NCI-H1436 treated with DMSO at 0.1 percent for 48 hours (cell line): ENCODE measurements around the gene SERPINB2.

ENCODE experiments used
- DNase-seq: peaks from one replicate; lab custom pipeline; 2025; lab: John Stamatoyannopoulos, UW

Gene SERPINB2, protein sequence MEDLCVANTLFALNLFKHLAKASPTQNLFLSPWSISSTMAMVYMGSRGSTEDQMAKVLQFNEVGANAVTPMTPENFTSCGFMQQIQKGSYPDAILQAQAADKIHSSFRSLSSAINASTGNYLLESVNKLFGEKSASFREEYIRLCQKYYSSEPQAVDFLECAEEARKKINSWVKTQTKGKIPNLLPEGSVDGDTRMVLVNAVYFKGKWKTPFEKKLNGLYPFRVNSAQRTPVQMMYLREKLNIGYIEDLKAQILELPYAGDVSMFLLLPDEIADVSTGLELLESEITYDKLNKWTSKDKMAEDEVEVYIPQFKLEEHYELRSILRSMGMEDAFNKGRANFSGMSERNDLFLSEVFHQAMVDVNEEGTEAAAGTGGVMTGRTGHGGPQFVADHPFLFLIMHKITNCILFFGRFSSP

DNA sequence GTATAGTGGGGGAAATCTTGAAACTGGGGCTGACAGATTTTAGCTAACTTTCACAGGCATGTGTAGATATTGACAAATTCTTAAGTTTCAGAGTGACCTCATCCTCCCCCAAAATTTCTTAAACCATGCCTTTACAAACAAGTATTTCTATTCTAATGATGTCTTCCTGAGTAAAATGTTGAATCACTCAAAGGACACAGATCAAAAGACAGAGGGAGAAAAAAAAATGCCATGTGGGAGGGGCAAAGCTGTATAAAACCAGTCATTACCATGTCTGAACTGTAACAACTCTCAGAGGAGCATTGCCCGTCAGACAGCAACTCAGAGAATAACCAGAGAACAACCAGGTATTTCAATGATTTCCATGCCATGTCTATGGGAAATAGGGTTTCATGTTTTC, at the start of gene SERPINB2:
SERPINB2 (plus strand) TSS at position 282 of the 400 bp plus-strand sequence. CDS start 3,740 bp downstream, outside the sequence.
- no peak for DNase-seq

DNA sequence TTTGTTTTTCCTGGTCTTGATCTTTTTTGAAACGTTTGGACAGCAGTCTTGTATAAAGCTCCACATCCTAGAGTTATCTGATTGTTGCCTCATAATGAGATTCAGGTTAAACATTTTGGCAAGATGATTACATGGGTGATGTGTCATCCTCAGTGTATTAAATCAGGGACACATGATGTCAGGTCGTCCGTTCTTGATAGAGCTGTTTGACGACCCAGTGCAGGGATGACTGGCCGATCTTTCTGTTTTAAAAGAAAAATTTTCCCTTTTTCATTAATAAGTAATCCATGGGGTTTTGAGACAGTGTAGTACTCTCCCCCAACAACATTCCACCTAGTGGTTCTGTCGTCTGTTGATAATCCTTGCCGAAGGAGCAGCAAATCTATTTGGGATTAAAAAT, 44.5 kb upstream of the SERPINB2 start:
- no peak for DNase-seq

DNA sequence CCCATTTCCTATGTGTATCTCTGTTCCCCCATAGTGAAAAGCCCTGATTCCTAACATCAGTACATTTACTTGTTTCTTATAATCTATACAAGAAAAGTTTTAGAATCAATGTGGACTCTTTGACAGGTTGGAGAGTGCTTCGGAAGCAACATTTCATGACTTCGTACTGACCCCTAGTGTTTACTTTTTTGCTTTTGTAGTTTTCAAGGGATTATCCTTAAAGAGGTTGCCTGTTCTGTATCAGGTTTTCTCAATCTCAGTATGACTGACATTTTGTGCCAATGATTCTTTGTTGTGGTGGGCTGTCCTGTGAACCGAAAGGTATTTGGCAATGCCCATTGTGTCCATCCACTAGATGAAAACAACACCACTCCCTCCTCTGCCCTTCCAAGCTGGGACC, 43.3 kb upstream of the SERPINB2 start:
- no peak for DNase-seq

DNA sequence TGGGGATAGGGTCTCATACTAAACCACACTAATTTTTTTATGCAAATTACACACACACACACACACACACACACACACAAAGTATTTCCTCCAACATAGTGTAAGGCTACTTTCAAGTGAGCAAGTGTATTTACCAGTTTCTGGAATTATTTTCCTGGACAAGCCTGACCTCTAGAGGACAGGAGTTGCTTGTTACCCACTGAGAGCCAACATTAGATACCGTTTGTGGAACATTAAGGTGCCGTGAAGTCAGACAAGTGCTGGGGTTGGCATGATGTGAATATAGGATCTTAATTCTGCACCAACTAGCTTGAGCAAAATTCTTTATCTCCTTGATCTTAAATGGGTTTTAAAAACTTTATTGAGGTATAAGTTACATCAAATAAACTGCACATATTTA, 39.3 kb upstream of the SERPINB2 start:
- no peak for DNase-seq

DNA sequence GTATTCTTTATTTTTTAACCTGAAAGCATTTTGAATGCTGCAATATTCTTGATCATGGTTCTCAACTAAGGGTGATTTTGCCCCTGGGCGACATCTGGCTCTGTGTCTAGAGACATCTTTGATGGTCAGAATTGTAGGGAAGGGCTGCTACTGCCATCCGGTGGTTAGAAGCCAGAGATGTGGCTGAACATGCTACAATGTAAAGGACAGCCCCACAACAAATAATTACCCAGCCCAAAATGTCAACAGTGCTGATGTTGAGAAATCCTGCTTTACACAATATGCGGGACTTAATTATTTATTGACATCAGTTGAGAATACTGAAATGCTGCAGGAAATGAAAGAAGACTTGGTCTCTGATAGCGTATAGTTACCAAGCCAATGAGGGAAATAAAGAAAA, 37.5 kb upstream of the SERPINB2 start:
- DNase-seq: no peak

DNA sequence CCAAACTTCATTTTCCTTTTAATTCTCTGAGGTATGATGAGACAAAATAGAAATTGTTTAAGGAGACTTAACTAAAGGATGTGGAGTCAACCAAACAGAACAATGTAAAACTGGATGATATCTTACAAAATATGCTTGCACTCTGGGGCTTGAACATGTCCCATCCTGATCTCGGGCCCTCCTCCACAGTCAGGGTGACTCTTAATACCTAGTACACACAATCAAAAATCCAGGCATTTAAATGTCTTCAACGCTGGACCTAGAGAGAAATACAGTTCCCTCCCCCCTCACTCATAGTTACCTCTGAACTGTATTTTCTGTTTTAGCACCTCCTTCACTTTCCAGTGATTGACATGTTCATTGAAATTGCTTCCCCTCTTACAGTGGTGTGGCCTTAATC, 36.9 kb upstream of the SERPINB2 start:
- DNase-seq: no peak

DNA sequence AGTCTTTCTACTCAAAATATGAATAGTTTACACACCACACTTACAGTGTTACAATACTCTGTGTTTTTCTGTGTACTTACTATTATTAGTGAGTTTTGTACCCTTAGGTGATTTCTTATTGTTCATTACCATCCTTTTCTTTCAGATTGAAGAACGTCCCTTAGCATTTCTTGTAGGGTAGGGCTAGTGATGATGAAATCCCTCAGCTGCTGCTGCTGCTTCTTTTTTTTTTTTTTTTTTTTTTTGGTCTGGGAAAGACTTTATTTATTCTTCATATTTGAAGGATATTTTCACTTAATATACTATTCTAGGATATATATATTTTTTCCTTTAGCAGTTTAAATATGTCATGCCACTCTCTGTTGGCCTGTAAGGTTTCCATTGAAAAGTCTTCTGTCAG, 29.0 kb upstream of the SERPINB2 start:
- DNase-seq: no peak

DNA sequence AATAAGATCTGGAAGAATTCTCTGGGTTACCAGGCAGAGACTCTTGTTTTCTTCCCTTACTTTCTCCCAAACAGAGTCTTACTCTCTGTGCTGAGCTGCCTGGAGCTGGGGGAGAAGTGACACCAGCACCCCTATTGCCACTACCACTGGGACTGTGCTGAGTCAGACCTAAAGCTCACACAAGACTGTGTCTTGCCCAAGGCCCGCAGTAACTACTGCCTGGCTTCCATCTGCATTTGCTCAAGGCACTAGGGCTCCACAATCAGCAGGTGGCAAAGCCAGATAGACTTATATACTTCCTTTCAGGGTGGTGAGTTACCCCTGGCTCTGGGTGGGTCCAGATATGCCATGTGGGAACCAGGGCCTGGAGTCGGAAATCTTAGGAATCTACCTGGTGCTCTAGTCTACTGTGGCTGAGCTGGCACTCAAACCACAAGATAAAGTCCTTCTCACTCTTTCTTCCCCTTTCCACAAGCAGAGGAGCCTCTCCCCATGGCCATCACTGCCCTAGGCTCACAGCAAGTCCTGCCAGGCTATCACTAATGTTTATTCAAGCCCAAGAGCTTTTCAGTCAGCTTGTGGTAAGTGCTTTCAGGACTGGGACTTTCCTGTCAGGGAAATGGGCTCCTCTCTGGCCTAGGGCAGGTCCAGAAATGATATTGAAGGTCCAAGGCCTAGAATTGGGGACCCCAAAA, 27.6 kb upstream of the SERPINB2 start:
- DNase-seq: no peak

DNA sequence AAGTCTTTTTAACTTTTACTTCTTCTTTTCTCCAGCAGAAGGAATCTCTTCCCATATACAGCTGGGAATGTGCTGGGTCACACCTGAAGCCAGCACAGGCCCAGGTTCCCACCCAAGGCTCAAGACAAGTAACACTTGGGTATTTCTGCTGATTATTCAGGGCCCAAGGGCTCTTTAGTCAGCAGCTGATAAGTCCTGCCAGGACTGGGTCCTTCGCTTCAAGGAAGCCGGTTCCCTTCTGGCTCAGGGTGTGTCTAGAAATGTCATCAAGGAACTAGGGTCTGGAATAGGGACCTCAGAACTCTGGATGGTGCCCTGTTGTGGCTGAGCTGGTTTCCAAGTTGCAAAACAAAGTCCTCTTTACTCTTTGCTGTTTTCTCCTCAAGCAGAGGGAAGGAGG, 27.0 kb upstream of the SERPINB2 start:
- DNase-seq: no peak

DNA sequence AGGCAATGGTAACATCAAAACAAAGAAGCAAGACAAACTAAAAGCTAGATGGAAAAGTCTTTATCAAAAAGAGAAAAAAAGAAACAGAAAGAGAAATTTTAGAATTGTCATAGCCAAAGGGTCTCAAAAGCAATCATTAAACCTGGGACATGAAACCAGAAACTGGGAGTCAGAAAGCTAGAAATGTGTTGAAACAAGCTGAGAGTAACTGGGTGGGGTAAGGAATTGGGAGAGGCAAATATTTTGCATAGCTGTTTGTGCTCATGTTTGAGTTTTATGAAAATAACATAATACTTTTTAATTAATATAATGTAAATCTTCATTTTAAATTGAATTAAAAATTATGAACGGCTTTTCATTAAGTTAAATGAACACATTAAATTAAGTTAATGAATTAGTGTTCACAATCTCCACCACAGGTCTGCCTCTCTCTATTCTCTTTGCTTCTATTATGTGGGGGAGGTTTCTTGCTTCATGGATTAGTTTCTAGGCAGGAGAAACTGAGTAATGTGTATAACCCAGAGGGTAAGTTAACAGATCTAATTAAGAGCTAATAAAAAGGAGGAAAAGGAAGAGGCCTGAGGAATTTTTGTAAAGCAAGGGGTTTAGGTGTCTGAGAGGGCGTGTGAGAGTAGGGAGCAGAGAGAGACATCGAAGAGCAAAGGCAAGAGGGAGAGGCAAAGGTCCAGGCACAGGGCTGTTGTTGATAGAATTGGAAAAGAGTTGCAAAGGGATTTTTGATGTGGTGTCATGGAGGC, 20.0 kb upstream of the SERPINB2 start:
- no peak for DNase-seq

DNA sequence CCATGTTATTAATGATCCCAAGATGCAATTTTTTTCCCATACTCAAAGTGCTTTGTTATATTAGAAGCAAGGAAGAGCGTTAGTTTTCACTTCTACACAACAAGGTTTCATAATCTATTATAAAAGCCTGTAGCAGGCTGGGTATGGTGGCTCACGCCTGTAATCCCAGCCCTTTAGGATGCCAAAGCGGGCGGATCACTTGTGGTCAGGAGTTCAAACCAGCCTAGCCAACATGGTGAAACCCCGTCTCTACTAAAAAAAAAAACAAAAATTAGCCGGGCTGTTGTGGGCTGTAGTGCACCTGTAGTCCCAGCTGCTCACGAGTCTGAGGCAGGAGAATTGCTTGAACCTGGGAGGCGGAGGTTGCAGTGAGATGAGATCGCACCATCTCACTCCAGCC, 19.0 kb upstream of the SERPINB2 start:
- no peak for DNase-seq

DNA sequence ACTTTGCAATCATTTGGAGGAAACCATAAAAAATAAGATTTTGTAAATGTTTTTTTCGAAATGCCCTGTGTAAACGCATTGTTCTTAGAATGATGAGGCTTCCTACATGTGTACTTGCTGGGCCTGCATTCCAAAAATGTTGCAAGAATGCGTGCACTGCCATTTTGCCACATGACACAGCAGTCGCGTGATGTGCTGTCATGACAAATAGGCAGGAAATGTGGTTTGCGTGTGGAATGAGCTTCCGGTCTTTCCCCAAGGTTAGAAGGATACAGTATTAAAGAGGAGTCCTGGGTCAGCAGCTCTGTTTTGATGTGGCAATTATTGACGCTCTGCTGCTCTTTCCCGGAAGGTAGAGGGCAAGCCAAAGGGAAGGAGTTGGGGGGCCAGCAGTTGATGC, 18.1 kb upstream of the SERPINB2 start:
- DNase-seq: no peak

DNA sequence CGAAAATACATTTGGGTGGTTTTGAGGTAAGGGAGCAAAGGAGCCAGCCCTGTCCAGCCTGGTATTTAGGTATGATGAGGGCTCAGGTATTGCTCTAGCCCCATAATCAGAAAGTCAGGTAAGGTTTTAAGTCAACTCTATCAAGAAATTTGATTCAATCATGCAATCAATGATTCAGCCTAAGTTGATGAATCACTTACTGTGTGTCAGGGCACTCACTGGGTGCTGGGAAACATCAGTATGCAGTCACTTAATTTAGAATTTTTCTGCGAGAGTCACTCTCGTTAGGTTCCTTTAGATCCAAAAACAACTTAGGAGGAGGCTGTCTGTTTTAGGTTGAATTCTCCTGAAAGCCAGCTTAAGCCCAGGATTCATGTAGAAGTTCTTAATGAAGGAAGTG, 17.7 kb upstream of the SERPINB2 start:
- no peak for DNase-seq

DNA sequence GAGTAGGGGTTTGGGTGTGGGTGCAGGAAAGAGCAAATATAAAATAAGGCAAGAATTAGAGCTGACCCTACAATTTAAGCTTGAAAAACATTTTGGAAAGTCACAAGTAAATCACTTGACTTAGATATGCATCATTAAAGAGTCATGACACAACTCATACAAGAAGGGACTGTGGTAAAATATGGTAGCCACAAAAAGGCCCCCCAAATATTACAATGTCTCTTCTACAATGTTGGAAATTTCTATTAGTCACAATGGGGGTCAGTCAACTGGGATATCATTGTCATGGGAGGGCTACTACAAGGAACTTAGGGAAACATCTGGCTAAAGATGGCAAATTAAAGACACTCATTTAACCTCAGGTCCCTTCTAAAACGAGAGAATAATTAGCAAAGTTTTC, 15.7 kb upstream of the SERPINB2 start:
- DNase-seq: no peak

DNA sequence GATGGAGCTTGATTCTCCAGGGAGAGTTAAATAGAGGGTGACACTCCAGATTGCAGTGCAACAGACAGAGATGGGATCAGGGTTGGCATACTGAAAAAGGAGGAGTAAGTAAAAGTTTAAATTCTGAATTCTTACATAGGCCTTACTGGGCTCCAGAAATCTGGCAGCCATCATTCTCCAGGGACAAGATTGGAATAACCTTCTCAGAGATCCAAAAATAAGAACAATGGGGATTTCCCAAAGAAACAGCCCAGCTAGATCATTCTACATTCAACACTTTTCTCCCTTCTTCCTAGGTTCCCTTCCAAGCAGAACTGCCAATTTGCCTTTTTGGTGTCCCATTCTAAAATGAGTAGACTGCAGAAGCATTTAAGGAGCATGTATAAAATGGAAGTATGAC, 14.9 kb upstream of the SERPINB2 start:
- DNase-seq: no peak

DNA sequence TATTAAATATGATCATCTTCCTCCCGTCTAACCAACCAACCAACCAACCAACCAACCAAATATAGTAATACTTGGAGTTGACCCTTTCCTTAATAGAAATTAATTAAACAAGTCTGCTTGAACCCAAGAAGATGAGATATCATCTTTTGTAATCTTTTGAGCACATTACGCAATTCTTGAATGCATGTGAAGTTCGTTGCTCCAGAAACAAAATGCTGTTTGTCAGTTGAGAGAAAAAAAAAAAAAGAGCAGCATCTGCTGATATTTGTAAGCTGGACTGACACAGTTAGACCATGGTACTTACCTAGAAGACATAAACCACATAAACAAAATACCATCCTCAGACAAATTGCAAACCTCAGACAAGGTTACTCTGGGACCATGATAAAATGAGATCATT, 9.2 kb upstream of the SERPINB2 start:
- DNase-seq: no peak

DNA sequence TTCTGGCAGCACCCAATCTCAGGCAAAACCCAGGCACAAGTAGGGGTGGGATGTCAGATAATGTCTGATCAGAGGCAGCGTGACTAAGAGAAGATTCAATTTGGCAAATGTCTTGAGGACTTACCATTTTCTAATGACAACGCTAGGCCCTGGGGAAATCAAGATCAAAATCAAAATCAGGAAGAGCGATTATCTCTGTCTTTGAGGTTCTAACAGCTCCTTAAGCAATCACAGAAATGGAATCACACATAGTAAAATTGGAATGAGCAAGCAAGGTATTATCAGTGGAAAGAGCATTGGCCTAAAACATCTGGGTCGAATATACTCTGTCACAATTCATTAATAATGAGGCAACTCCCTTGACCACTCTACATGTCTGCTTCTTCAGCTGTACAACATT, 8.6 kb upstream of the SERPINB2 start:
- no peak for DNase-seq

DNA sequence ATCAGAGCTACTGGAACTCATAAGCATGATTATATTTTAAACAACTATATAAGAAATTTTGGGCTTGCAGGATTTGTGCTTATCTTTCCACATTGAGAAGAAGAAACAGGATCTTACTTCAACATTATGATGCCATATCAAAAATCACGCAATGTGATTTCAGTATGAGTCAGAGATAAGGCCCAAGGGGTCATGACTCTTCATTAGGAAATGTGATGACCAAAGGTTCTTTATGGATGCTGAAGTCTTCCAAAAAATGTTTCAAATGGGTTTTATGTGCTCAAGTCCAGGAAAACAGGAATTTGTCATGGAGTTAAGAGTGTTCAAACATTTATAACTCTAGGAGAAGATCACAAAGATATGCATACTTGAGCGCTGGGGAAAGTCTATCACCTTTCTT, 7.8 kb upstream of the SERPINB2 start:
- DNase-seq: no peak

DNA sequence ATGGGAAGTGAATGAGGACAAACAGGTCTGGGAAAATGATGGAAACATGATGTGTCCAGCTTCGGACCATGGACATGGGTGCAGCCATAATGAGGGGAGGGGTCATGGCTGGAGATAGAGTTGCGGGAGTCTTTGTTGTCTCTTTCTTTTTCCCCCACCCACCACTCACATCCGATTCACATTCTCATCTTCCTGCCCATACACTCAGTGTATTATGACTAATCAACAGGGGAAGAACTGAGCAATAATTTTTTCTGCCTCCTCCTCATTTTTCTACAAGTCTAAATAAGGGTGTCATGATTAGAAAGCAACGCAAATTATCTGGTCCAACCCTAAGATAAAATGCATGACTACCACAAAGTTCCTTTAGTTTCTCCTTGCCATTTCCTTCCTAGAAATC, 5.7 kb upstream of the SERPINB2 start:
- DNase-seq: no peak

DNA sequence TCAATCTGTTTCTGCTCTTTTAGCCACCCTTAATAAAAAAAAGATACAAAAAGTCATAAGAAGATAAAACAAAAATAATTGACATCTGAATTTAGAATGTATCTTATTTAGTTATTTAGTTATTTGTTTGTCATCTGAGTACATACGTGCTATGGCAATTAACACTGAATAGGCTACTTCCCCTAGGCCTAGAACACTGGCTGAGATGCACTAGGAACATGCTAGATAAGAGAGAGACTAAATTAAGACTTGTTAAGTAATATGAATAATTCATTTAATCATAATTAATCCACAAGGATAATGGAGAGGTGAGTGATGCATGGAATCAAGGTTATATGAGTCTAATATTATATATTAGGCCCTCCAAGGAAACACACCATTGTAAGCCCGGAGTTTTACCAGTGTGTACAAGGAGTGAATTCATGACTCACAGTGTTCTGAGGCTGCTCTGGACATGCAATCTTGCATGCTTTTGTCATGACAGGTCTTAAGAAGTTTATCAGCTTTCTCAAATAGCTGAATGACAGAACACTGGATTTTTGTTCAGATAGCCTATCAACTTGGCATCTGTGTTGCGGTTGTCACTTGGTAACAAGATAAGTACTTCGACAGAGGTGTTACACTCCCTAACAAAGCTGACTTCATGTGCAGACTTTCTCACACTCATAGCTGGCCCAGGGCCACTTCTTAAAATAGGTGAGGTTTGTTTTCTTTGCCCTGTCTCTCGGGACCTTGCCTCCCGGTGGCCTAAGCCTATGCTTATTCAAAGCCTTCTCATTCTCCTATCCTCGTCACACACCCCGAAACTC, 5.0 kb upstream of the SERPINB2 start:
- no peak for DNase-seq

DNA sequence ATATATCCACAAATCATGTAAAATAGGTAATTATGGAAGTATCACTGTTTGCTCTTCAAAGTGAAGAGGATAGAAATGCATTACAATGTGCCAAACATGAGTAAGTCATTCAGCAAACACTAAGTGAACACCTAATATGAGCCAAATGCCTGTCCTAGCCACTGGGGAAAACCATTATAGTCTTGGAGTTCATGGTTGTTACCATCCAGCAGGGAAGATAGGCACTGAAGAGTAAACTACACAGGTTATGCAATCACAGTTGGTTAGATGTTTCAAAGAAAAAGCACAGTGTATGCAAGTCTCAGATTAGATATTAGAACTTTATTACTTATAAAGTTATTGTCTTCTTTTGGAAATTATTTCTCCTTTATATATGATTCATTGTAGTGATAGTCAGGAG, 3.9 kb upstream of the SERPINB2 start:
- no peak for DNase-seq
